AG09309 (cell line): ENCODE measurements around the gene IQCF2.
"Not testable (repeated sequence)": the region's sequence is repeated elsewhere in the genome, so short reads cannot be mapped to it uniquely, and the experiment has no call there.

ENCODE experiments used
- DNase-seq: peaks from one replicate; pipeline ENCODE4 v3.0.0-alpha.2; 2010; ENCODE audit warnings: low read depth
- H3K4me3 ChIP-seq: 2 replicates; pipeline ENCODE4 v1.5.1; 2011; ENCODE audit warnings: mild to moderate bottlenecking, low read depth, low read length, moderate library complexity; ENCODE audit not compliant: control insufficient read depth
- TF ChIP-seq, protein P1 (sequence below): IDR thresholded peaks from 2 replicates; pipeline ENCODE4 v1.5.1; 2011; ENCODE audit warnings: mild to moderate bottlenecking, low read depth, low read length, inconsistent platforms; ENCODE audit not compliant: insufficient read depth, control insufficient read depth; ENCODE audit errors: missing control alignments

Gene IQCF2

DNA sequence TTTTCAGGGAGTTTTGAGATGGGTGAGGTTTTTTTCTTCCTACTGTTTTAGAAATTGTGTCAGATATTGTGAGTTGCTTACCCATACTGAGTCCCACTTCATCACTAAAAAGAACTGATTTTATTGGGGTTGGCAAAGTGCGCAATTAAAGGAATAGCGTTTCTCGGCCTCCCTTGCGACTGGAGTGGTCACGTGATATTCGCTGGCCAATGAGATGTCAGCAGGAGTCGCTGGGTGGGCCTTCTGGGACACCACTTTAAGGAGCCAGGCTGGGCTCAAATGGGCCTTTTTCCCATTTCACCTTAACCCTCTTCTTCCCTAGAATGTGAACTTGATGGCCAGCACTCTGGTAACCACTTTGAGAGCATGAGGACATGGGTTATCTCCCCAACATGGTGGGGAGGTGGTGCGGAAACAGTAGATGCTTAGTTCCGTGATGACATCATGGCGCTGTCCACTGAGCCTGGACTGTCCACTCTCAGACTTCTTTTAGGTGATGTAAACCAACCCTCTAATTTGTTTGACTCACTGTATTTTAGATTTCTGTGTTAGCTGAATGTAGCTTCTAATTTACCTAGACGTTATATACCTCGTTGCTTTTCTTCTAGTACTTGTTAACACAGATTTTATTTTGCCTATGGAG, 27.2 kb downstream of the IQCF2 start:
- TF ChIP-seq, protein P1, sequence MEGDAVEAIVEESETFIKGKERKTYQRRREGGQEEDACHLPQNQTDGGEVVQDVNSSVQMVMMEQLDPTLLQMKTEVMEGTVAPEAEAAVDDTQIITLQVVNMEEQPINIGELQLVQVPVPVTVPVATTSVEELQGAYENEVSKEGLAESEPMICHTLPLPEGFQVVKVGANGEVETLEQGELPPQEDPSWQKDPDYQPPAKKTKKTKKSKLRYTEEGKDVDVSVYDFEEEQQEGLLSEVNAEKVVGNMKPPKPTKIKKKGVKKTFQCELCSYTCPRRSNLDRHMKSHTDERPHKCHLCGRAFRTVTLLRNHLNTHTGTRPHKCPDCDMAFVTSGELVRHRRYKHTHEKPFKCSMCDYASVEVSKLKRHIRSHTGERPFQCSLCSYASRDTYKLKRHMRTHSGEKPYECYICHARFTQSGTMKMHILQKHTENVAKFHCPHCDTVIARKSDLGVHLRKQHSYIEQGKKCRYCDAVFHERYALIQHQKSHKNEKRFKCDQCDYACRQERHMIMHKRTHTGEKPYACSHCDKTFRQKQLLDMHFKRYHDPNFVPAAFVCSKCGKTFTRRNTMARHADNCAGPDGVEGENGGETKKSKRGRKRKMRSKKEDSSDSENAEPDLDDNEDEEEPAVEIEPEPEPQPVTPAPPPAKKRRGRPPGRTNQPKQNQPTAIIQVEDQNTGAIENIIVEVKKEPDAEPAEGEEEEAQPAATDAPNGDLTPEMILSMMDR: no peak
- H3K4me3 ChIP-seq: no peak overlapping the region
- DNase-seq: no peak

DNA sequence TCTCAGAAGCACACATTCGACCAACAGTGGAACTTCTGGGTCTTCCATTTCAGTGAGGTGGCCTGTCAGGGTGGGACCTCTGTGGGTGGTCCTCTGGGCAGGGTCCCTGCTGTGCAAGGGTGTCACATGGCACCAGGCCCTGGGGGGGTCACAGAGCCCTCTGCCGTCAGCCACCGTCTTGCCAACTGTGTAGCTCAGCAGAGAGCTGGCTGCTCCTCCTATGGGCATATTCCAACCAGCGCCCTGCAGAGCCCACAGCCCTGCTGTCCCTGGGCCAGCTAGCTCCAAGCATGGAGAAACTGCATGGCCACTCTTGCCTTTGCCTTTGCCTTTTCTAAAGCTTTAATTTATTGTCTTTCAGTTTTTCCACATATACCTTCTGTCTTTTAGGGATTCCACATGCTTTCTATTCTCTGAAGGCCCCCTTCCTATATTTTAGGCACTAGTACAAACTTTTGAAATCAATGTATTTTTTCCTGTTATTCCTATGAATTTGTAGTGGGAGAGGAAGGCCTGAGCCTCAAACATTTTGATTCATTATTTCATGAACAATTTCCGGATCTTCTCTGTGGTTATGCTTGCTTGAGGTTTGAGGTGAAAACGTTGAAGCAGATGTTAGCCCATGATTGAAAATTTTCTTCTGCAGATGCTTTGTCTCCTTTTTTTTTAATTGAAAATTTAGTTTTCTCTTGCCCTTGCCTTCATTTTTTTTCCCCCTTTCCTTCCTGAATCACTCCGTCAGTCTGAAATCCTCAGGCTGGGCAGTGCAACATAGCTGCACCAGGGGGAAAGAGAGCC, 30.0 kb downstream of the IQCF2 start:
- H3K4me3 ChIP-seq: no peak overlapping the region
- TF ChIP-seq, protein P1: no peak
- DNase-seq: no peak

DNA sequence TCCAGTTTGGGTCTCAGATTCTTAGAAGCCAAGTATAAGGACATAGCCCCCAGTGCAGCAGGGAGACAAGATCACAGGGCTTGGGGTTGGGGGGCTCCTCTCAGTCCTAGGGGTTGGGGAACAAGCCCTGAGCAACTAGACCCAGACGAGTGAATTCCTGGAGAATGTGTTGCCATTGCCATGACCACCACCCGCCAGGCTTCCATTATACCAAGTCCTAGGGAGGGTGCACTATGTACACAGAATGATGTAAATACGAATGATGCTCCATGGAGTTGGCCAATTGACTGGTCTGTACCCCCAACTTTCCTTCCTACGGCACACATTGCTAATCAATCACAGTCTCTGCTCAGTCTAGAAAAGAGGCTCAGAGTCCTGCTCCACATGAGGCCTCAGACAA, 33.0 kb downstream of the IQCF2 start:
- TF ChIP-seq, protein P1: no peak
- no peak overlapping the region for H3K4me3 ChIP-seq
- no peak for DNase-seq

DNA sequence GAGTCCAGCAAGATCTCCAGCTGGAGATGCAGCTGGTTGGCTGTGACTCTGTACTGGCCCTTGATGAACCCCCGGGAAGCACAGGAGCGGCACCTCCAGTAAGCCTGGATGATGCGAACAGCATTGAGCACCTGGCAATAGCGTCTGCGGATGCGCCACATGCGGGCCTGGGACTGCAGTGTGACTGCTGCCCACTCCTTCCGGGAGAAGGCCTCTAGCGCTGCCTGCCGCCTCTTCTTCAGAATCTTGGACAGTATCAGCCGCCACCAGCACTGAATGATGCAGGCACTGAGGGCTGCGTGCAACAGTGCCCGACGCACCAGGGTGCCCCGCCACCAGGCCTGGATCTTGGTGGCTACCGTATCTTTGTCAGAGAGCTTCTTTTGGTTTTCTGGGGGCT, 33.5 kb downstream of the IQCF2 start:
- no peak overlapping the region for H3K4me3 ChIP-seq
- TF ChIP-seq, protein P1: no peak
- no peak for DNase-seq

DNA sequence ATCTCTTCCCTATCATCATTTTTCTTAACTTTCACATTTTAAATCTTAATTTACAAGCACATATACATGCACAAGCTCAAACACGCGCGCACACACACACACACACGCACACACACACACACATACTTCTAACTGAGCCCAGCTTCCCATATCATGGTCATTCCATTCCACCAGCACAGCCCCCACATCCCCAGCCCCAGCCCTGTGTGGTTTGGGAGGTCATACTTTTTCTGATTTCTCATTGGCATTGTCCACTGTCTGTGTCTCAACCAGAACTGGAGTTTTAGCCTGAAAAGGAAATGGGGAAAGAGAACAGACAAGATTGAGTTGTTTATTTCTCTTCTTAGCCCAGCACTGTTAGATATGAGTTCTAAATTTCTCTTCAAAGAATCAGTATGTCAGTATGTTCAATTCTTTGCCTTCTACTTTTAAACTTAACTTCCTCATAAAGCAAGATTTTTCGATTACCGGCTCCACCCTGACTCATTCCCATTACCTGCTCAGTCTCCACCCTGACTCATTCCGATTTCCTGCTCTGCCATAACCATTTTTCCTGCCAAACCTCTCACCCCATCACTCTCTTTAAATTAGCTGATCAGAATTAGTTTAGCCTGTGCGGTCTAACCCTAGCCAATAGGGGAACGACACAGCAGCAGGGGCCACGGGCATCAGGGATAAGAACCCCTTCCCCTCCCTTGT, 35.3 kb downstream of the IQCF2 start:
- no peak for DNase-seq
- no peak overlapping the region for H3K4me3 ChIP-seq
- TF ChIP-seq, protein P1: no peak

DNA sequence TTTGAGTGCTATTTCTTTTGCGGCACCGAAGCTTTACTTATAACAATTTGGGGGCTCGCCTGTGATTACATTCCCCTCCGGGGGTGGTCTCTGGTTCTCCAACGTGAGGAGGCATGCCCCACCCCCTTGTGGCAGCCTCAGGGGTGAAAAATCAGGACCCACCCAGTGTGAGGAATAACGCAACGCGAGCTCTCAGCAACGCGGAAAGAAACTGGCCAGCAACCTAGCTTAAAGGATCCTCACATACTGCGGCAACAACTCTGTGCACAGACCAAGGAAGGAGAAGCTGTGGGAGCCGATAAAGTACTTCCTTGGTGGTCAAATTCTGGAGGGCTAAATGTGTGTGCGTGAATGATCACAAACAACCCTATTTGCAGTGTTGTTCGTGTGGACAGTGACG, 36.0 kb downstream of the IQCF2 start:
- H3K4me3 ChIP-seq: no peak overlapping the region
- no peak for DNase-seq
- TF ChIP-seq, protein P1: no peak

DNA sequence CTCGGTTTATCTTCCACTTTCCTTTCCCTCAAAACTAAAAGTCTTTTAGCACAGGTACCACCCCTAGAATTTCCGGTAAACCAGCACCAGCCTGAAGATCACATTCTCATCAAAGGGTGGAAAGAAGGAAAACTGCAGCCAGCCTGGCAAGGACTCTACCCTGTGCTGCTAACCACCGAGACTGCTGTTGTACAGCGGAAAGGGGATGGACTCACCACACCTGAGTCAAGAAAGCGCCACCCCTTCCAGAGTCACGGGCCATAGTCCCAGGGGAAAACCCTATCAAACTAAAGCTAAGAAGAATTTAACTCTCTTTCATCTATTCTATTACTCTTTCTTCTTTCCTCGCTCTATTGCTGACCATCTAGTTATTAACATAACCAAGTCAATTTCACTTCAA, 38.6 kb downstream of the IQCF2 start:
- not testable (repeated sequence) for DNase-seq, H3K4me3 ChIP-seq

DNA sequence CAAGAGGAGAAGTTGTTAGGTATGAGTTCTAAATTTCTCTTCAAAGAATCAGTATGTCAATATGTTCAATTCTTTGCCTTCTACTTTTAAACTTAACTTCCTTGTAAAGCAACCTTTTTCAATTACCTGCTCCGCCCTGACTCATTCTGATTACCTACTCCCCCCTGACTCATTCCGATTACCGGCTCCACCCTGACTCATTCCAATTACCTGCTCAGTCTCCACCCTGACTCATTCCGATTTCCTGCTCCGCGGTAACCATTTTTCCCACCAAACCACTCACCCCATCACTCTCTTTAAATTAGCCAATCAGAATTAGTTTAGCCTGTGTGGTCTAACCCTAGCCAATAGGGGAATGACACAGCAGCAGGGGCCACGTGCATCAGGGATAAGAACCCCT, 40.9 kb downstream of the IQCF2 start:
- not testable (repeated sequence) for DNase-seq, H3K4me3 ChIP-seq
